ENCODE results near the gene ANKRD13B. TPM values are rescaled to one million over a fixed set of nuclear protein-coding genes. Genes with fewer than 3 reads are reported as not detected.

Gene ANKRD13B
- total and polyA plus RNA-seq, 9 donors: 3.6 to 23.4 (median 12.0) TPM

DNA sequence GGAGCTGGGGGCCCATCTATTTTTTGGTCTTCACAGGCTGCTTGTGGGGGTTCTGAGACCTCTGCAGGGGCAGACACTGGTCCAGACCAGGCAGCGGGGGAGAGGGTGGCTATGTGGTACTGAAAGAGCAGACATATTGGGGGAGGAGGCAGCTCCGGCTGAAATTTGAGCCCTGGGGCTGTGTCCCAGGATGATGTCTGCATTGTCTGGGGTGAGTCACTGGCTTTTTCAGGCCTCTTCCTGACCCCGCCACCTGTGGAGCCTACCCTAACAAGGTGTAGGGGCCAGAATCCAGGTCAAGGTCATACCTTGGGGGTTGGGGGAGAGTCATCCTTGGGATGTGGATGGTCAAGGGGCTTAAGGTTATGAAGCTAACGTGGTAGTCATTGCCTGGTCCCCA lies 27.3 kb downstream of the ANKRD13B start:
- intact Hi-C loops (cut with DNase I): loop anchor here in 1 of 4 donors (10.0 kb wide), 1 partner anchor 155 kb away; no protein-coding TSS in a partner anchor
- no peak for DNase-seq
- no peaks in the 10 kb centered on the region for H3K36me3 ChIP-seq
- no peaks in the 10 kb centered on the region for H3K9me3 ChIP-seq
- H3K27me3 ChIP-seq: no peaks in the 10 kb centered on the region
- H3K4me3 ChIP-seq: no peak overlapping the region
- no peak overlapping the region for H3K27ac ChIP-seq
- WGBS, 3 donors: 95 to 98% (median 97%) methylated on average over 4 of the region's 4 CpGs
- TF ChIP-seq POLR2A (IDR thresholded peaks at IDR 0.05) (no peak), EP300 (IDR thresholded peaks at IDR 0.05) (no peak)
- TF ChIP-seq, protein P1, sequence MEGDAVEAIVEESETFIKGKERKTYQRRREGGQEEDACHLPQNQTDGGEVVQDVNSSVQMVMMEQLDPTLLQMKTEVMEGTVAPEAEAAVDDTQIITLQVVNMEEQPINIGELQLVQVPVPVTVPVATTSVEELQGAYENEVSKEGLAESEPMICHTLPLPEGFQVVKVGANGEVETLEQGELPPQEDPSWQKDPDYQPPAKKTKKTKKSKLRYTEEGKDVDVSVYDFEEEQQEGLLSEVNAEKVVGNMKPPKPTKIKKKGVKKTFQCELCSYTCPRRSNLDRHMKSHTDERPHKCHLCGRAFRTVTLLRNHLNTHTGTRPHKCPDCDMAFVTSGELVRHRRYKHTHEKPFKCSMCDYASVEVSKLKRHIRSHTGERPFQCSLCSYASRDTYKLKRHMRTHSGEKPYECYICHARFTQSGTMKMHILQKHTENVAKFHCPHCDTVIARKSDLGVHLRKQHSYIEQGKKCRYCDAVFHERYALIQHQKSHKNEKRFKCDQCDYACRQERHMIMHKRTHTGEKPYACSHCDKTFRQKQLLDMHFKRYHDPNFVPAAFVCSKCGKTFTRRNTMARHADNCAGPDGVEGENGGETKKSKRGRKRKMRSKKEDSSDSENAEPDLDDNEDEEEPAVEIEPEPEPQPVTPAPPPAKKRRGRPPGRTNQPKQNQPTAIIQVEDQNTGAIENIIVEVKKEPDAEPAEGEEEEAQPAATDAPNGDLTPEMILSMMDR (IDR thresholded peaks at IDR 0.05): no peak
- H3K4me1 ChIP-seq (ENCODE audit: insufficient read depth): peaks cover 10% of the 10 kb centered on the region

DNA sequence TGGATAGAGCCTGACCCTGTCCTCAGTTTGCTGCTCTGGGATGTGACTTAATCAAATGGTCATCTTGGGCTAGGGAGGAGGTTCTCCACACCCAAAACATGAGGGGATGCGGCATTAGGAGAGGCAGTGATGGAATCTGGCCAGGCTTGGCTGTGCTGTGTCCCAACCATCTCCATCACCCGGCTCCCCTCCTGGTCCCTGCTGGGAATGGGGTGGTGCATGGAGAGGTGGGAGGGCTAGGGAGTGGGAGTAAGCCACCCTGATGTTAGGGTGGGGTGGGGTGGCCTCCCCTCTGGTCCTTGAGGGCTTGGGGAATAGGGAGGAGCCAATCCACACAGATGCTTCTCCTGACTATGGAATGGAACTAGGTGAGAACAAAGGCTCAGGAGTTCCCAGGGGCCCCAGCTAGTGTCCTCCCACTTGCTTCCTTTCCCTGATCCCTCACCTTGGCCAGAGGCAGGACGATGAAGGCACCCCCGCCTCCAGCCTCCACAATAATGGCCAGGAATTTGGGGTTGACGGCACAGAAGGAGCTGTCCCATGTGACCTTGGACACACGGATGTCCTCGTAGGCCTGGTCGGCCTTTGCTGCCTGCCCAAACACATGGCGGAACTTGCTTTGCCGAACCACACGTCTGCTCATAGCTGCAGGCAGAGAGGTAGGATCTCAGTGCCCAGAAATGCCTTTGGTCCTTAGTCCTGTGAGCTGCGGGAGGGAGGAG lies 28.0 kb downstream of the ANKRD13B start:
- Histone ChIP-seq H3K9me3 (no peaks in the 10 kb centered on the region), H3K4me1 (ENCODE audit: insufficient read depth) (peaks cover 7% of the 10 kb centered on the region), H3K27me3 (no peaks in the 10 kb centered on the region), H3K36me3 (no peaks in the 10 kb centered on the region), H3K27ac (no peak overlapping the region), H3K4me3 (no peak overlapping the region)
- intact Hi-C loops (cut with DNase I): loop anchor here in 1 of 4 donors (10.0 kb wide), 1 partner anchor 154 kb away; no protein-coding TSS in a partner anchor
- WGBS, 3 donors: 95% methylated on average over 12 of the region's 12 CpGs
- TF ChIP-seq POLR2A (IDR thresholded peaks at IDR 0.05): no peak
- no peak for TF ChIP-seq EP300 (IDR thresholded peaks at IDR 0.05)
- TF ChIP-seq, protein P1 (IDR thresholded peaks at IDR 0.05): no peak
- no peak for DNase-seq

DNA sequence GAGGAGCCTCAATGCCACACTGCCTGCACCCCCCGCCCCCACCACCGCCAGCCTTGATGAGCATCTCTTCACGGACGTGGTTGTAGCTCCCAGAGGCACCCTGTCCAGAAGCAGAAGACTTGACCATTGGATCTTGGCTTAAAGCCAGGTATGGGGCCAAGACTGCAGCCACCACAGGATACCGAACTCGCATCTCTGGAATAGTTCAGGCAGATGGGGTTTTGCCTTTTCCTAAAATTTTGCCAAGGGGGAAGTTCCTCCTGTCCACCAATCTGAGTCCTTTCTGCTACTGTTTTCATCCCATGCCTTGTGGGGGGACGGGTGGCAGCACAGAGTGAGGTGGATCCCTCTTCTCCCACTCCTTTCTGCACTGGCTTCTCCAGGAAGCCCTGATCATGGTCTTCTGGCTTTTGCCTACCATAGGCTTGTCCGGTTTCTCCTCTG lies 28.8 kb downstream of the ANKRD13B start:
- no peaks in the 10 kb centered on the region for H3K36me3 ChIP-seq
- peaks cover 4% of the 10 kb centered on the region for H3K4me1 ChIP-seq (ENCODE audit: insufficient read depth)
- DNase-seq: no peak
- no peaks in the 10 kb centered on the region for H3K9me3 ChIP-seq
- H3K27ac ChIP-seq: no peak overlapping the region
- 73 to 77% (median 75%) methylated on average over 8 of the region's 8 CpGs for WGBS, 3 donors
- no peak for TF ChIP-seq POLR2A (IDR thresholded peaks at IDR 0.05)
- TF ChIP-seq EP300 (IDR thresholded peaks at IDR 0.05): no peak
- TF ChIP-seq, protein P1 (IDR thresholded peaks at IDR 0.05): no peak
- no peaks in the 10 kb centered on the region for H3K27me3 ChIP-seq
- H3K4me3 ChIP-seq: peak overlapping the region; percentile 50
- intact Hi-C loops (cut with DNase I): loop anchor here in 1 of 4 donors (10.0 kb wide), 1 partner anchor 153 kb away; no protein-coding TSS in a partner anchor

- peak; percentile 44 to 80 (median 69) for DNase-seq
- Histone ChIP-seq H3K27me3 (no peaks in the 10 kb centered on the region), H3K27ac (no peak within 1 kb of the TSS), H3K9me3 (no peaks in the 10 kb centered on the region), H3K36me3 (no peaks in the 10 kb centered on the region), H3K4me1 (ENCODE audit: insufficient read depth) (peaks cover 2% of the 10 kb centered on the region), H3K4me3 (peak within 1 kb of the TSS; percentile 50)
- no peak for TF ChIP-seq EP300 (IDR thresholded peaks at IDR 0.05)
- WGBS, 3 donors: 2 to 7% (median 2%) methylated on average over 38 to 77 of the region's 77 CpGs
- intact Hi-C loops (cut with DNase I): loop anchor here in 1 of 4 donors (10.0 kb wide), 1 partner anchor 152 kb away; no protein-coding TSS in a partner anchor
Measured at GRCh38 chr17:29622337-29623282, 29.7 kb downstream of the ANKRD13B start, which contains the start of gene CORO6. TSS of gene CORO6 (minus strand) at chr17:29622912. CDS start at chr17:29621421, 1,491 bp downstream.
